ENCODE data around the gene TPRN.

Gene TPRN

GRCh38 chr9:137160716-137161557 lies 39.6 kb downstream of the TPRN start:
- H2BK120ac ChIP-seq (ENCODE audit: low read depth, low read length) = no peak overlapping the region
- no peaks in the 10 kb centered on the region for H3K9me3 ChIP-seq (ENCODE audit: control insufficient read depth, low read length)

DNA sequence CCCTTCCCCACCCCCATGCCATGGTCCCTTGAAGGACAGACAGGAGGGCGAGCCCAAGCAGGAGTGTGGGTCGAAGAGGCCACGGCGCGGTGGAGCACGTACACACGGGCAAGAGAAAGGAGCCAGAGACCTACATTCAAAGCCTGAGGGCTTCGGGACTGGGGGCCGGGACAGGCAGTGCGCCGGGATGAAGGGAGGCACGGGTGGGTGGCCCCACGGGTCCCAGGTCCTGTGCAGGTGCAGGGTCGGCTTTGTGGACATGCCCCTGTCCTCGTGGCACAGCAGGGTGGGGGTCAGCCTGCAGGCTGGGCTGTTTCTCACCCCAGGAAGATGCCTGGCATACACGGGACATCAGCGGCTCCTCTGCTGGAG lies 40.5 kb downstream of the TPRN start:
- H3K27me3 ChIP-seq (ENCODE audit: control insufficient read depth in 1 of 2, insufficient read depth in 1 of 2, low read length in 2 of 2) = peaks cover 85 to 97% of the 10 kb centered on the region in 2 experiments
- H3K4ac ChIP-seq (ENCODE audit: low read depth in 1 of 2, low read length in 2 of 2) = no peak overlapping the region
- H3K9ac ChIP-seq (ENCODE audit: low read length) = no peak overlapping the region
- no peak overlapping the region for H2BK15ac ChIP-seq (ENCODE audit: low read depth, poor library complexity, severe bottlenecking)
- H3K27ac ChIP-seq (ENCODE audit: low read length, poor library complexity, severe bottlenecking) = no peak overlapping the region
- H3K4me3 ChIP-seq (ENCODE audit: insufficient read depth in 1 of 2, low read depth in 1 of 2, low read length in 2 of 2) = no peak overlapping the region
- no peaks in the 10 kb centered on the region for H3K9me3 ChIP-seq (ENCODE audit: control insufficient read depth, low read length)
- 89% methylated on average over 17 of the region's 17 CpGs for WGBS
- H3K18ac ChIP-seq (ENCODE audit: low read depth in 1 of 2, low read length in 2 of 2) = no peak overlapping the region
- no peak overlapping the region for H4K91ac ChIP-seq (ENCODE audit: low read length)
- H3K36me3 ChIP-seq (ENCODE audit: control insufficient read depth in 1 of 2, insufficient read depth in 2 of 2, low read depth in 1 of 2, low read length in 2 of 2) = peaks cover 0 to 4% of the 10 kb centered on the region in 2 experiments
- H2BK5ac ChIP-seq (ENCODE audit: low read depth, low read length, poor library complexity, severe bottlenecking) = no peak overlapping the region
- no peak overlapping the region for H2AK5ac ChIP-seq (ENCODE audit: low read length, severe bottlenecking)
- no peaks in the 10 kb centered on the region for H3K79me1 ChIP-seq (replicated peaks; ENCODE audit: low read length, poor library complexity, severe bottlenecking)
- H3K14ac ChIP-seq (ENCODE audit: low read length in 2 of 2) = no peak overlapping the region
- peaks cover 27% of the 10 kb centered on the region for H3K4me1 ChIP-seq (ENCODE audit: control insufficient read depth, insufficient read depth, low read depth, low read length)
- H2AFZ ChIP-seq (ENCODE audit: low read depth, low read length) = no peak overlapping the region
- no peak overlapping the region for H4K8ac ChIP-seq (ENCODE audit: low read length)
- DNase-seq = no peak
- no peak overlapping the region for H2BK120ac ChIP-seq (ENCODE audit: low read depth, low read length)
- no peak overlapping the region for H2BK12ac ChIP-seq (ENCODE audit: low read length in 2 of 2)
- no peak overlapping the region for H3K23ac ChIP-seq (ENCODE audit: low read length in 2 of 2)
- H3K4me2 ChIP-seq (ENCODE audit: low read length, poor library complexity, severe bottlenecking) = no peak overlapping the region

More at GRCh38 chr9:137160716-137161557, 39.6 kb downstream of the TPRN start:
- Histone ChIP-seq H2AK5ac (ENCODE audit: low read length, severe bottlenecking) (no peak overlapping the region), H3K4me2 (ENCODE audit: low read length, poor library complexity, severe bottlenecking) (no peak overlapping the region), H3K36me3 (ENCODE audit: control insufficient read depth in 1 of 2, insufficient read depth in 2 of 2, low read depth in 1 of 2, low read length in 2 of 2) (peaks cover 0 to 4% of the 10 kb centered on the region in 2 experiments), H3K27ac (ENCODE audit: low read length, poor library complexity, severe bottlenecking) (no peak overlapping the region), H4K91ac (ENCODE audit: low read length) (no peak overlapping the region), H2BK5ac (ENCODE audit: low read depth, low read length, poor library complexity, severe bottlenecking) (no peak overlapping the region), H2BK15ac (ENCODE audit: low read depth, poor library complexity, severe bottlenecking) (no peak overlapping the region), H3K27me3 (ENCODE audit: control insufficient read depth in 1 of 2, insufficient read depth in 1 of 2, low read length in 2 of 2) (peaks cover 85 to 97% of the 10 kb centered on the region in 2 experiments), H3K23ac (ENCODE audit: low read length in 2 of 2) (no peak overlapping the region), H4K8ac (ENCODE audit: low read length) (no peak overlapping the region), H3K9ac (ENCODE audit: low read length) (no peak overlapping the region), H3K79me1 (replicated peaks; ENCODE audit: low read length, poor library complexity, severe bottlenecking) (no peaks in the 10 kb centered on the region), H3K14ac (ENCODE audit: low read length in 2 of 2) (no peak overlapping the region), H2BK12ac (ENCODE audit: low read length in 2 of 2) (no peak overlapping the region), H3K4me3 (ENCODE audit: insufficient read depth in 1 of 2, low read depth in 1 of 2, low read length in 2 of 2) (no peak overlapping the region), H3K18ac (ENCODE audit: low read depth in 1 of 2, low read length in 2 of 2) (no peak overlapping the region), H3K4ac (ENCODE audit: low read depth in 1 of 2, low read length in 2 of 2) (no peak overlapping the region), H3K4me1 (ENCODE audit: control insufficient read depth, insufficient read depth, low read depth, low read length) (peaks cover 27% of the 10 kb centered on the region), H2AFZ (ENCODE audit: low read depth, low read length) (no peak overlapping the region)
- DNase-seq = no peak
- WGBS = 48% methylated on average over 53 of the region's 56 CpGs

- Histone ChIP-seq H3K79me1 (replicated peaks; ENCODE audit: low read length, poor library complexity, severe bottlenecking) (no peaks in the 10 kb centered on the region), H3K4me1 (ENCODE audit: control insufficient read depth, insufficient read depth, low read depth, low read length) (peaks cover 27% of the 10 kb centered on the region), H4K8ac (ENCODE audit: low read length) (no peak overlapping the region), H3K18ac (ENCODE audit: low read depth in 1 of 2, low read length in 2 of 2) (no peak overlapping the region), H2BK120ac (ENCODE audit: low read depth, low read length) (no peak overlapping the region), H3K9me3 (ENCODE audit: control insufficient read depth, low read length) (no peaks in the 10 kb centered on the region), H3K36me3 (ENCODE audit: control insufficient read depth in 1 of 2, insufficient read depth in 2 of 2, low read depth in 1 of 2, low read length in 2 of 2) (peaks cover 0 to 4% of the 10 kb centered on the region in 2 experiments), H2AK5ac (ENCODE audit: low read length, severe bottlenecking) (no peak overlapping the region), H3K14ac (ENCODE audit: low read length in 2 of 2) (no peak overlapping the region), H3K4me2 (ENCODE audit: low read length, poor library complexity, severe bottlenecking) (no peak overlapping the region), H4K91ac (ENCODE audit: low read length) (no peak overlapping the region), H3K23ac (ENCODE audit: low read length in 2 of 2) (no peak overlapping the region), H2BK5ac (ENCODE audit: low read depth, low read length, poor library complexity, severe bottlenecking) (no peak overlapping the region), H2AFZ (ENCODE audit: low read depth, low read length) (no peak overlapping the region), H2BK12ac (ENCODE audit: low read length in 2 of 2) (no peak overlapping the region), H3K4ac (ENCODE audit: low read depth in 1 of 2, low read length in 2 of 2) (no peak overlapping the region), H3K27ac (ENCODE audit: low read length, poor library complexity, severe bottlenecking) (no peak overlapping the region), H3K9ac (ENCODE audit: low read length) (no peak overlapping the region), H3K27me3 (ENCODE audit: control insufficient read depth in 1 of 2, insufficient read depth in 1 of 2, low read length in 2 of 2) (peaks cover 84 to 92% of the 10 kb centered on the region in 2 experiments), H2BK15ac (ENCODE audit: low read depth, poor library complexity, severe bottlenecking) (no peak overlapping the region), H3K4me3 (ENCODE audit: insufficient read depth in 1 of 2, low read depth in 1 of 2, low read length in 2 of 2) (no peak overlapping the region)
- 49% methylated on average over 12 of the region's 14 CpGs for WGBS
- no peak for DNase-seq
Observed at GRCh38 chr9:137159105-137160053, 41.2 kb downstream of the TPRN start.

DNA sequence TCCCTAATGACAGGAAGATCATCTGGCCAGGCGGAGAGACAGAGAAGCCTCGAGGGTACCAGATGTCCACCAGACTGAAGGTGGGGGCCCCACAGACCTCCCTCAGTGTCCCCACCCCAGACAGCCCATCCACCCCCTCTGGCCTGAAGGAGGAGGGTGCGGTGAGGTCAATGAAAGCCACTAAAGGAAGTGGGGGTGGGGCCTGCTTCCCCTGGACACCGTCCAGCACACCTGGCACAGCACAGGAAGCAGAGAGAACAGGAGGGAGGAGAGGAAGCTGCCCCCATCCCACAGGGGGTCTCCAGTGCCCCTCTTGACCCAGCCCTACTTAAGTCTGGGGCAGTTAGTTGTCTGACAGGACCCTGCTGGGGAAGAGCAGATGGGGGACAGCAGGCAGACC lies 41.9 kb downstream of the TPRN start:
- no peak overlapping the region for H2BK12ac ChIP-seq (ENCODE audit: low read length in 2 of 2)
- no peak overlapping the region for H3K4ac ChIP-seq (ENCODE audit: low read depth in 1 of 2, low read length in 2 of 2)
- H3K18ac ChIP-seq (ENCODE audit: low read depth in 1 of 2, low read length in 2 of 2) = no peak overlapping the region
- no peaks in the 10 kb centered on the region for H3K79me1 ChIP-seq (replicated peaks; ENCODE audit: low read length, poor library complexity, severe bottlenecking)
- no peak overlapping the region for H3K23ac ChIP-seq (ENCODE audit: low read length in 2 of 2)
- no peak overlapping the region for H2BK5ac ChIP-seq (ENCODE audit: low read depth, low read length, poor library complexity, severe bottlenecking)
- no peak overlapping the region for H3K4me2 ChIP-seq (ENCODE audit: low read length, poor library complexity, severe bottlenecking)
- peaks cover 0 to 4% of the 10 kb centered on the region in 2 experiments for H3K36me3 ChIP-seq (ENCODE audit: control insufficient read depth in 1 of 2, insufficient read depth in 2 of 2, low read depth in 1 of 2, low read length in 2 of 2)
- no peak overlapping the region for H2BK15ac ChIP-seq (ENCODE audit: low read depth, poor library complexity, severe bottlenecking)
- no peak for DNase-seq
- peaks cover 27% of the 10 kb centered on the region for H3K4me1 ChIP-seq (ENCODE audit: control insufficient read depth, insufficient read depth, low read depth, low read length)
- no peak overlapping the region for H2BK120ac ChIP-seq (ENCODE audit: low read depth, low read length)
- 45% methylated on average over 2 of the region's 4 CpGs for WGBS
- peaks cover 77 to 85% of the 10 kb centered on the region in 2 experiments for H3K27me3 ChIP-seq (ENCODE audit: control insufficient read depth in 1 of 2, insufficient read depth in 1 of 2, low read length in 2 of 2)
- no peak overlapping the region for H4K8ac ChIP-seq (ENCODE audit: low read length)
- H2AFZ ChIP-seq (ENCODE audit: low read depth, low read length) = no peak overlapping the region
- H3K14ac ChIP-seq (ENCODE audit: low read length in 2 of 2) = no peak overlapping the region
- no peak overlapping the region for H2AK5ac ChIP-seq (ENCODE audit: low read length, severe bottlenecking)
- H3K9me3 ChIP-seq (ENCODE audit: control insufficient read depth, low read length) = no peaks in the 10 kb centered on the region
- H3K9ac ChIP-seq (ENCODE audit: low read length) = no peak overlapping the region
- no peak overlapping the region for H4K91ac ChIP-seq (ENCODE audit: low read length)
- no peak overlapping the region for H3K27ac ChIP-seq (ENCODE audit: low read length, poor library complexity, severe bottlenecking)
- H3K4me3 ChIP-seq (ENCODE audit: insufficient read depth in 1 of 2, low read depth in 1 of 2, low read length in 2 of 2) = no peak overlapping the region
